Measurements from ENCODE around the gene ZNF550.

Gene ZNF550

DNA sequence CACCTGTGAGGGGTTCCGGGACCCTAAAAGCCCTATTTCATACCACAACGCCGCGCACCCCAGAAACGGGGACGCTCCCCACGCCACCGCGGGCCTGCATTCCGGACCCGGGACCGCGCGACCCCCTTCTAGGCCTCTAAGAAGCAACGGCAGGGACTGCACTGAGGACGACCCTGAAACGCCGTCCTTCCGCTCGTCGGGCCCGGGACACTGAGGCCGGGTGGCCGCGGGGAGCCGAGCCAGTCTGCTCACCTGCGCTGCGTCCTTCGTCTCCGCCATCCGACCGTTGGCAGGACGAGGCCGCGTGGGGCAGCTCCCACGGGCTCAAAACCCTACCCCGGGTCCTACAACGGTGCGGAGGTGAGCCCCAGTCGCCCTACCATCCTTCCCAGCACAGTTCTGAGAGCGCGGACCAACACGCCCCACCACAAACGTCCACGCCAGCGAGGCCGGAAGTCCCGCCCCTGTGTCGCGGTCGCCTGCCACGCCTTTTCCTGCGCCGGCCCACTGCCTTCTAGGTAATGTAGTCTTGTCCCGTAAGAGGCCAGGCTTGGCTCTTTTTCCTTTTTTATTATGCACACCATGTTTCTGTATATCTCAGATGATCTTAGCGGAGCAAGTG, at the start of gene ZNF550:
Gene ZNF550 (minus strand): TSS at position 460 of the 622 bp plus-strand sequence. CDS start 181 bp downstream, at position 279.
- in situ Hi-C loops (cut with MboI; ENCODE audit: low sequenced_read_pairs) = no loop called here

DNA sequence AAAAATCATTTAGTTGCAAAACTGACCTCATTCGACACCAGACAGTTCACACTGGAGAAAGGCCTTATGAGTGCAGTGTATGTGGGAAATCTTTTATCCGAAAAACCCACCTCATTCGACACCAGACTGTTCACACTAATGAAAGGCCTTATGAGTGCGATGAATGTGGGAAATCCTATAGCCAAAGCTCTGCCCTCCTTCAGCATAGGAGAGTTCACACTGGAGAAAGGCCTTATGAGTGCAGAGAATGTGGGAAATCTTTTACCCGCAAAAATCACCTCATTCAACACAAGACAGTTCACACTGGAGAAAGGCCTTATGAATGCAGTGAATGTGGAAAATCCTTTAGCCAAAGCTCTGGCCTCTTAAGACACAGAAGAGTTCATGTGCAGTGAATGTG, 47.3 kb upstream of the ZNF550 start:
- in situ Hi-C loops (cut with MboI; ENCODE audit: low sequenced_read_pairs) = no loop called here

DNA sequence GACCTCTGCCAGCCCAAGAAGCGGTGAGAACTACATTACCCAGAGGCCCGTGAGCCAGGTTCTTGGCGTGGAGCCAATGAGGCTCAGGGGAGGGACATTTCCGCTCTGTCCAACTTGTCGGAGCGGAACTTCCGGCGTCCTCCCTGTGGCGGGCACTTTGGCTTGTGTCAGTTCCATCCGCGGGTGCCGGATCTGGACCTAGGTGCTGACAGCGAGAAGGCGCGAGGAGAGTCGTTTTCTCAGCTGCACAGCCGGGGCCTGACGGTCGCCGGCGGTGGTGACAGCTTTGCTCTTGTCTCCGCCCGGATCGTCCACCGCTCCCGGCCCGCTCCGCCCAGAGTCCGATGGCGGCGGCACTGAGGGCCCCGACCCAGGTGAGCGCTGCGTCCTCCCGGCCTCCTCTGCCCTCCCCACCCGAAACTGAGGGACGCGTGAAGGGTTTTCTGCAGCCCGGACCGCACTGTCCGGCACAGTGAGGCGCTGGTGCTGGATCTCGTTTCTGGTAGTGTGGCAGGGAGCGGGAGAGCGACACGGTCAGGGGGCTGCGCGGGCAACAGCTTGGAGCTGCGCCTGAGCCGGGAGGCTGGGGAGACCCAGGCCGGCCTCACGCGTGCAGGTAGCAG, 40.2 kb upstream of the ZNF550 start, which contains the start of gene ZNF530:
Gene ZNF530 (plus strand): TSS at position 125 of the 623 bp plus-strand sequence. CDS start 4,461 bp downstream, outside the sequence.
- in situ Hi-C loops (cut with MboI; ENCODE audit: low sequenced_read_pairs) = no loop called here

DNA sequence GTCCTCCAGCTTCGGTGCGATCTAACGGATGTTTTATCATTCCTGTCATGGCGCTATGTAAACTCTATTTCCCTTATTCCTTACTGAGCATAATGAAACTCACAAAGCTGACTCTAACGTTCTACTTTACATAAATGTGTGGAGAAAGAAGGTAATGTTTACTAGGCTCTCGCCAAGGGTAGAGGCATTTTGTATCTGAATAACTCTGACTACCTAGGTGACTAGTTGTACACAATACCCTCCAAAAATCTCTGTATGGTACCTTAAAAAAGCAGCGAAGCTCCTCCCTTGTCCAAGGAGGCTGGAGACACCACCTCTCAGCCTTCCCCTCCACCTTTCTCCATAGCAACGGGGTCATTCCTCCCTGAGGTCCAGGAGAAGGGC, 39.7 kb upstream of the ZNF550 start:
- in situ Hi-C loops (cut with MboI; ENCODE audit: low sequenced_read_pairs) = no loop called here

DNA sequence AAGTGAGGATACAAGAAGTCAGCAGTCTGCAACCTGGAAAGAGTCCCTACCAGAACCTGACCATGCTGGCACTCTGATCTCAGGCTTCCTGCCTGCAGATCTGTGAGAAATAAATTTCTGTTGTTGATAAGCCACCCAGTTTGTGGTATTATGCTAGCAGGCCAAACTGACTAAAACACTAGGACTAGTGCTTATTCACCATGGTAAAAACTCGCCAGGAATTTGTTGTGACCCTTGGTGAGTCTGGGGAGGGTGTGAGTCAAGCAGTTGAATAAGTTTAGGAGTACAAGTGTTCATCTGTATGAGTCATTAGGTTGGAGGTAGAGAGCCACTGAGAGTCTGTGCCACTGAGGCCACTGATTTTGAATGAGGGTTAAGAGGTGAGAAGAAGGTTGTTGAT, 27.9 kb upstream of the ZNF550 start:
- in situ Hi-C loops (cut with MboI; ENCODE audit: low sequenced_read_pairs) = no loop called here

DNA sequence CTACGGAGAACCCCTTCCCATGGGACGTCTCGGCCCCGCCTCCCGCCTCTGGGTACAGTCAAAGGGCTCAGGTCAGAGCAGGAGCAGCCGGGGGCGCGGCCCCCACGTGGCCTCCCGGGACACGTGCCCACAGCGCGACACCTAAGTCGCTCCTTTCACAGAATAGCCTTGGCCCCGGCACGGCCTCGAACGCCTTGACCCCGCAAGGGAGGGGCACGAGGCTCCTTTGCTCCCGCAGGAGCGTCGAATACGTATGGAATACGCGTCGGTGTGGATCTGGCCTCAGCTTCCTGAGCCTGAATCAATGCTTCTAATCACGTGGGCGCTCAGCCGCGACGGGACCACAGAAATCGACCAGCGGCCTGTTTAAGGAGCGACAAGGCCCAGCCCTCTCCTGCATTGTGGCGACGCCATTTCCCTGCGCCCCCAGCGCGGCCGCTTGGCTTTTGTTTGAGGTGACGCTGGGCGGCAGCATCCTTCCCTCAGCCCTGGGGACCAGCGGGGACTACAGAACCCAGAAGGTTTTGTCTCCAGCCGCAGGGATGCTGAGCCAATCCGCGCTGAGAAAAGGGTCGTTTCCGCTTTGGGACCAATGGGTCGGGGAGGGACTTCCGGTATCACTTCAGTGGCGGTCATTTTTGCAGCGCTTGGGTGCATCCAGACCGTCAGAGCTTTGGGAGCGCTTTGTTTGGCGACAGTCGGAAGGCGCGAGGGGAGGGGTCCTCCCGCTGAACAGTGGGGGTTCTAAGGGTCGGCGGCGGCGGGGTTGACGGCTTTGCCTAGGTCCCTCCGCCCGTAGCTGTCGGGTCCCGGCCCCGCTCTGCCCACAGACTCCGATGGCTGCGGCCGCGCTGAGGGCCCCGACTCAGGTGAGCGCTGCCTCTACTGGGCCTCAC, 24.1 kb upstream of the ZNF550 start, which contains the start of gene ZIK1:
Gene ZIK1 (plus strand): TSS at position 625 of the 896 bp plus-strand sequence. CDS start 212 bp downstream, at position 837.
- in situ Hi-C loops (cut with MboI; ENCODE audit: low sequenced_read_pairs) = no loop called here

DNA sequence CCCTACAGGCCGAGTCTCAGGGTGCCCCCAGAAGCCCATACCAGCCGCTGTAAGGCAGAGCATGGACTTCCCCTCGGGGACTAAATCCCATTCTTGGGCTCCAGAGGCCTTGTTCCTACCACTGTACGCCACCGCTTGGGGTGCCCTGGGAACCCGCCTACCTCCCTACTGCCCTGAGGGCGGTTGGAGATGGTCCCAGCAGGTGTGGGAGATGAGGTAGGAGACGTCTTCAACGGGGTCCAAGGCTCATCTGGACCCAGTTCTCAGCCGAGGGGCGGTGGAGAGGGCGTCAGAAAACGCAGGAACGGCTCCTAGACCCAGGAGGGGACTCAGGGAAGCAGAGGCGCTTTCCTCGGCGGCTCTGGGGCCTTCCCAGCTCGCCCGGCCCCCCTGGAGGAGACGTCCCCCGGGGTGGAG, 23.4 kb upstream of the ZNF550 start:
- in situ Hi-C loops (cut with MboI; ENCODE audit: low sequenced_read_pairs) = no loop called here

DNA sequence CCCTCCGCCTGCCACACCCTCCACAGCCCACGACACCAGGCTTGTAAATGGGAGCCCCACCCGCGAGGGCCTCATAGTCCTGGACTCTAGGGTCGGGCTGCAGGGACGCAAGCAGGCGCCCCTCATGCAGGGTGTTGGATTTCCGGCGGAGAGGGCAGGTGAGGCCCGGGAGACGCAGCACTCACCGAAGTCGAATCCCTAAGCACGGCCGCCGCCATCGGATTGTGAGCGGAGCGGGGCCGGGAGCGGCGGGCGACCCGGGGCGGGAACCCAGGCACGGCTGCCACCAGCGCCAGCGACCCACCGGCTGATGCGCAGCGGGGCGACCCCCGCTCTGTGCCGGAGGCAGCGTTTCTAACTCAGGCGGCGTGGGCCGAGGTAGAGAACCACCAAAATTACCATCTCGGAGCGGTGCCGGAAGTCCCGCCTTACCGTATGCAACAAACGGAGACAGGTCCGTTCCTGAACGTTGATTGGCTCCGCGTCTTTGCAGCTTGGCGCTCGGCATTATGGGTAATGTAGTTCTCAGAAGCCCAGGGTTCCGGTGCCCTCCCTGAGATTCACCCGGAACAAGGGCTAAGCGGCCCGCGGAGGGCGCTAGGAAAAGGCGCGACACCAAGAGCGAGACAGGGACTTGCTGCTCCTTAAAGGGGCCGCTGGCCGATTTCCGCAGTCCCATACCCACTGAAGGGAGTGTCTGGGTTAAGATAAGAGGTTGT, 19.0 kb upstream of the ZNF550 start, which contains the start of gene ZNF416:
Gene ZNF416 (minus strand): TSS at position 425 of the 719 bp plus-strand sequence. CDS start 207 bp downstream, at position 218.
- in situ Hi-C loops (cut with MboI; ENCODE audit: low sequenced_read_pairs) = no loop called here

DNA sequence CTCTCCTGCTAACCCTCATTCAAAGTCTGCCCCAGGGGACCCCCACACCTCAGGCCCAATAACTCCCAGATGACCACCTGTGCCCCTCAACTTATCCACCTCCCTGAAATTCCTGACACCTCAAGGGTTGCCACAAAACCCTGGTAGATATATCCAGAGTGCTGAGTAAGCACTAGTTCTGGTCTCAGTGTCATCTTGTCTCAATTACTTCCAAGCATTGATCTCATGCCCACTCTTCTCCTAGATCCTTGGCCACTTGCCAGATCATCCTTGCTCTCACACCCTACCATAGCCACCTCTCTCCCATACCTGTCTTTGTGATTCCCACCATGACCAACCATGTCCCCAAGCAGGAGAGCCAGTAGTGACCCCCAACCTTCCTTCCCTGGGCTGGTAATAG, 17.0 kb upstream of the ZNF550 start:
- in situ Hi-C loops (cut with MboI; ENCODE audit: low sequenced_read_pairs) = no loop called here

DNA sequence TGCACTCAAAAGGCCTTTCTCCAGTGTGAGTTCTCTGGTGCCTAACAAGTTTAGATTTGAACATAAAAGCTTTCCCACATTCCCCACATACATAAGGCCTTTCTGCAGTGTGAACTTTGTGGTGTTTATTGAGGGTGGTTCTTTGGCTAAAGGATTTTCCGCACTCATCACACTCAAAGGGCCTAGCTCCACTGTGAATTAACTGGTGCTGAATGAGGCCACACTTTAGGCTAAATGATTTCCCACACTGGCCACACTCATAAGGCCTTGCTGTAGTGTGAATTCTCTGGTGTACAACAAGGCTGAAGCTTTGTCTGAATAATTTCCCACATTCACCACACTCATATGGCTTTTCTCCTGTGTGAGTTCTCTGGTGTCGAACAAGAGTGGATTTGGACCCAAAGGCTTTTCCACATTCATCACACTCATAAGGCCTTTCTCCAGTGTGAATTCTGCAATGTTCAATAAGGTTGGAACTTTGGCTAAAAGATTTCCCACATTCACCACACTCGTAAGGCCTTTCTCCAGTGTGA, 12.8 kb upstream of the ZNF550 start:
- in situ Hi-C loops (cut with MboI; ENCODE audit: low sequenced_read_pairs) = no loop called here

DNA sequence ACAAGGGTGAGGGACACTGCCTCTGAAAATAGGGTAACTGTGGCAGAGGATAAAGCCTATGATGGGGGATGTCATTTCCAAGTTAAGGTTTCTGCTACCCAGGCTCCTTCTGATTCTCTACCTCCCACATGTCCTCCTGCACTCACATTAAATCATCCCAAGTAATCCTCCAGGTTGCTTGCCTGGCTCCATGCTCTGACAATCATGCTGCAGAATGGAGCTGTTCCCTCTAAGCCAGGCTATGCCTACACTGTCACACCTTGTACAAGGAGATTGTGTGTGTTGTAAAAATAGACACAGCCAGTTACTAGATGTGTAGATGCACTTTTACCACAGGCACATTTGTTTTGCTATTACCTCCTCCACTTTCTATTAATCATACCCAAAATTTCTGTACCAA, 11.0 kb upstream of the ZNF550 start:
- in situ Hi-C loops (cut with MboI; ENCODE audit: low sequenced_read_pairs) = no loop called here

DNA sequence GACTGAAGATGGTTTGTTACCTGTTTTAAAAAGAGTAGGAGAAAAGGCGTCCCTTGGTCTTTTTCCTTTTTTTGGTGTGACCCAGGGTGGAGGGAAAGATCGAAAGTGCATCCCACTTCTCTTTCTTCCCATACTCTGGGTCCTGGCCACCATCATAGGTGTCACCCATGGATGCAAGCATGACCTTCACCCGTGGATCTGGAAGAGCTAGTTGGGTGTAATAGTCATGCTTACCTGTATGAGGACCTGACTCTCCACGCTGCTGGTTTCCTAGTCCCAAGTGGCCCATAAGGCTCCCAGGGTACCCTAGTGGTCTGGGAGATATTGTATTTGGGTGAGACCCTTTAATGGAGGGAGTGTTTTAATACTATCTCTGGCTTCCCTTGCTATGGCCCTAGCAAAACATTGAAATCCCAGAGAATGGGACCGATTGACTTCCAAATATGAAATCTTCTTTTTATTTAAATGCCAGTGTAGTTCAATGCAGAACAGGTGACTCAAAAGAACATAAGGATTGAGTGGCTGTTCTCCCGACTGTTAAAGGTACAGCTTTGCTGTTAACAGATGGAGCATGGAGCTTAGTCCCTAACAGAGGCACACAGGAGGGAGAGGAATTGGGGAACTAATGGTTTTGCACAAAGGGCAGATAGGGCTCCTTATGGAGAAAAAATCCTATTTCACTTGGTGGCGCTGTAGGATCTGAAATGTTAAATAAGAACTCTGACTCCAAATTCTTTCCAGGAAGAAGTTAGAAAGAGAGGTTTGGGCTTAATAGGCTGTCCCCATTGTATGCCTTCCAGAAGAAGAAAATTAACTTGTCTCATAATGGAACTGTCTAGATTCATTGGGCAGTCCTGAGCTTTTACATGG, 7.0 kb upstream of the ZNF550 start:
- in situ Hi-C loops (cut with MboI; ENCODE audit: low sequenced_read_pairs) = no loop called here

DNA sequence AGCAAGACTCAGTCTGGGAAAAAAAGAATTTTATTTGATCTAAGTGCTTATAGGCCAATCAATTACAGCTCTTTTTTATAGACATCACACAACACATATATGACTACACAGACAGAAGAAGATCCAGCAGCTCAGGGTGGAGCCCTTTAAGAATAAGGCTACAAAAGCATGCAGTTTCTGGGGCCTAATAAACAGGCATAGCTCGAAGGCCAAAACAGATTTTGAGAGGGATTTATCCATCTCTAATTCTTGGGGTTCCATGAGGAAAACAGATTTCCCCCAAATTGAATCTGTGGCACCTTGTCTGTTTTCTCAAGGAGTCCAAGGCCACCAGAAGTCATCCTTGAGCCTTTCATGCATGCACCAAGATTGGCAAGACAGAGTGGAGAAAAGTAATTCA, 3.9 kb upstream of the ZNF550 start:
- in situ Hi-C loops (cut with MboI; ENCODE audit: low sequenced_read_pairs) = no loop called here

DNA sequence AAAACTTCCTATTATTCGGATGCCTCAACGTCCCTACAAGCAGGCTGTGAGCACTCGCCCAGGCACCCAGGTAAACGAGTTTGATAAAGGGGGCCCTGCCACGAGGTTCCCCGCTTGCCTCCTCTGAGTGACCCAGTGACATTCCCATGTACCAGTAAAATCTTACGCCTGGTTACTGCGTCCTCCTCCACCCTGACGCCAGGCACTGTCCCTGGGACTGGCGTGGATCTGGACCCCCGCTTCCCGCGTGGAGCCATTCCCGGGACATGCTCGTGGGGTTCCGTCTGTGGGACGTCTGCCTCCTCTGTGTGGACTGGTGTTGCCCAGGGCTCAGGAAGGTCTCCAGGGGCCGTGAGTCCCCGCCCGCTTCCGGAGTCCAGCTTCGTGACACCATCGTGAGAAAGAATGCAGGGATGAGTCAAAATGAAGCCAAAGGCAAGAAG, 407 bp upstream of the ZNF550 start:
- in situ Hi-C loops (cut with MboI; ENCODE audit: low sequenced_read_pairs) = no loop called here

DNA sequence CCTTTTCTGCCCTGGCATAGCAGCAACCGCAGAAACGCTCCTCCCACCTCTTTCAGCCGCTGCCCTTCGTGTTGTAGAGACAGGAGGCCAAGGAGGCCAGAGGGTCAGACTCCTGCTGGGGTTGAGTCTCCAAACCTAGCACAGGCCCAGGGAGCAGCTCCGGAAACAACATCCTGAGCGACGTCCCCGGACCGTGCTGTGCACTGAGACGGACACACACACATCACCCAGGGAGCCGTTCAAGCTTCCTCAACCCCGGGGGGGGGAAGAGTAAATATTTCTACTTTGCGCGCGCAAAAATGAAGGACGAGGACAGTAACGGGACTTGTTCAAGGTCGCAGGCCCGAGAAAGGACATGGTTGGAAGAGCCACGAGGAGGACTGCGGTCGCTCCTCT, 657 bp downstream of the ZNF550 start:
- in situ Hi-C loops (cut with MboI; ENCODE audit: low sequenced_read_pairs) = no loop called here

DNA sequence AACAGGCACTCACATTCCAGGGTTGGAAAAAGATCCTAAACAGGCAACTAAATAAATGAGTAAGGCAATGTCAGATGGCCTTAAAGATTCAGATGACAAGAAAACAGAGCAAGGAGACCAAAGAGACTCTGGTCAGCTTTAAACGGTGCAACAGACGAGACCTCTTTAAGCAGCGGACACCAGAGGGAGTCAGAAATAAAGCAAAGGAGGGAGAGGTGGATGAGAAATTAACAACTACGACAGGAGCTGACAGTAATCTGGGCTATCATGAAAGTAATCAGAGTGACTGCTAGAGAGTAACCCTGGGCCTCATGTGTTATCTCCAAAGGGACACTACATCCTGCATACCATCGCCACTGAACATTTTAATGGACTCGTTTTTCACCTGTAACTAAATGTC, 1.1 kb downstream of the ZNF550 start:
- in situ Hi-C loops (cut with MboI; ENCODE audit: low sequenced_read_pairs) = no loop called here

DNA sequence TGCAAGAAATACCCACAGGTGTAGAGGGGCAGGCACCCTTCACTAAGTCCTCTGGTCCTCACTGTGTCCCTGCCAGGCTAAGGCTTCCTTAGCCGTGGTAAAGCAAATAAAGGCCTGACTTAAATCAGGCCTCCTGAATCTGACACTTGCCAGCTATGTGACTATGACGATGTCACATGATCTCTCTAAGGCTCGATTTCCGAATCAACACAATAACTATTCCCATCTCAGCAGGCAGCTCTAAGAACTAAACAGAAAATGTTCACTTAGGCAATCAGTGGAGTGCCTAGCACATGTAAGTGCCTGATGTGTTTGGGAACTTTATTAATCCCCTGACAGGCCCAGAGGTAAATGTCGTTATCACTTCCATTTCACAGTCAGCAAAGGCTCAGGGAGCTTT, 2.0 kb downstream of the ZNF550 start:
- in situ Hi-C loops (cut with MboI; ENCODE audit: low sequenced_read_pairs) = no loop called here

DNA sequence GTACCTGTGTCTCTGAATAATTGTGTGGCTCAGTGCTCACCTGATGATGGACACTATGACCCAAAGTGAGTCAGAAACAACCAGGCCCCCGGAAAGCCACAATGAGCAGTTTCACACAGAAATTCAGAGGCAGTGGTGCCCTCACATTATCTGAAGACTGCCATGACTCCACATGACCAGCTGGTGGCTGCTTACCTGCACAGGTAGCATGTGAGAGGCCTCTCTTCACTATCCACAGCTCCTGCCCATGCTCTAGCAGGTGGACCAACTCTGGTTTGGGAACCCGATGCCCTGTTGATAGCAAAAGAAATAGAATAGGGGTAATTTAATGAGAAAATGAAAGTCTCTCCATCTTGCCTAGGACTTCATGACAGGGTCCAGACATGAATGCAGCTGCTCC, 7.2 kb downstream of the ZNF550 start:
- in situ Hi-C loops (cut with MboI; ENCODE audit: low sequenced_read_pairs) = no loop called here

DNA sequence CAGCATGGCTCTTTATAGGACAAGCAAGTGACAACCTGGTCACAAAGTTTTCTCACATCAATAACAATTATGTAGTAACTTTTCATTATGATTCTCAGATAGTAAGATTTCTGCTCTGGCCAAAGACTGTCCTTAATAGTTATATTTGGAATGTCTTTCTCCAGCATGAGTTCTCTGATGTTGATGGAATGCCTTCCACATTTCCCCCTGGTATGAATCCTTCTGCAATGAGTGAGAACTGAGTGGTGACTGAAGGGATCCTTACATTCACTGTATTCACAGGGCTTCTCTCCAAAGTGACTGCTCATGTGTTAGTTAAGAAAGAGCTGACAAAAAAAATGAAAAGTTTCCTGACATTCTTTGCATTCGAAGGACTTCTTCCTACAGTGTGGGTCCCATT, 13.2 kb downstream of the ZNF550 start:
- in situ Hi-C loops (cut with MboI; ENCODE audit: low sequenced_read_pairs) = no loop called here
